ENCODE measurements around the gene HSF2BP. TPM values are rescaled to one million over a fixed set of nuclear protein-coding genes. Genes with fewer than 3 reads are reported as not detected.

HSF2BP gene
- total RNA-seq, 1 donor from 2014 or later, result 1.0 TPM

DNA sequence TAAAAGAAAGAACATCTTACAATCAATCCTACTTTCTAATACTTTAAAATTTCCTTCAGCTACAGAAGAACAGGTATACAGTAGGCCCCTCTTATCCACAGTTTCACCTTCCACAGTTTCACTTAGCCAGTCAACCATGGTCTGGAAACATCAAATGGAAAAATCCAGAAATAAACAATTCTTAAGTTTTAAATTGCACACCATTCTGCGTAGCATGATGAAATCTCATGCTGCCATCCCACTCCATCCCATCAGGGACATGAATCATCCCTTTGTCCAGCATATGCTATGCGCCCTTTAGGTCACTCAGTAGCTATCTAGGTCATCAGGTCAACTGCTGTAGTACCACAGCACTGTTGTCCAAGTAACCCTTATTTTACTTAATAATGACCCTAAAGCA lies 67.7 kb downstream of the HSF2BP start:
- H3K4me1 Mint-ChIP-seq (ENCODE audit: low read depth, unreplicated experiment), result peaks cover 3% of the 10 kb centered on the region
- H3K36me3 Mint-ChIP-seq (ENCODE audit: unreplicated experiment), result no peaks in the 10 kb centered on the region
- H3K27ac Mint-ChIP-seq (ENCODE audit: unreplicated experiment), result peak overlapping the region; percentile 75

DNA sequence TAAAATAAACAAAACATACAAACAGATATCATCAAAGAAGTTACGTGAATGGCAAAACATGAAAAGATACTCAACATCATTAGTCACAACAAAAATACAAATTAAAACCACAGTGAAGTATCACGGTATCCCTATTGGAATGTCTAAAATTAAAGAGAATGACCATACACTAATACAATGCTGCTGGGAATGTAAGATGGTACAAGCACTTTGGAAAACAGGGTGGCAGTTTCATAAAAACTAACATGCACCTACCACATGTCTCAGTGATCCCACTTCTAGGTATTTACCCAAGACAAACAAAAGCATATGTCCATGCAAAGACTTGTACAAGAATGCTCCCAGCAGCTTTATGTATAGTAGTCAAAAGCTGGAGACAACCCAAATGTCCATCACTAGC lies 69.1 kb downstream of the HSF2BP start:
- no peaks in the 10 kb centered on the region for H3K27me3 Mint-ChIP-seq (ENCODE audit: unreplicated experiment)
- H3K36me3 Mint-ChIP-seq (ENCODE audit: unreplicated experiment), result no peaks in the 10 kb centered on the region
- peaks cover 2% of the 10 kb centered on the region for H3K9me3 Mint-ChIP-seq (ENCODE audit: unreplicated experiment)
- no peak for DNase-seq
- peaks cover 3% of the 10 kb centered on the region for H3K4me1 Mint-ChIP-seq (ENCODE audit: low read depth, unreplicated experiment)
- H3K27ac Mint-ChIP-seq (ENCODE audit: unreplicated experiment), result no peak overlapping the region
- no peak for TF ChIP-seq CTCF (IDR thresholded peaks at IDR 0.05; ENCODE audit: partially characterized antibody, unreplicated experiment)
- H3K4me3 Mint-ChIP-seq (ENCODE audit: unreplicated experiment), result no peak overlapping the region

More for the DNA sequence above, 67.7 kb downstream of the HSF2BP start:
- no peaks in the 10 kb centered on the region for H3K27me3 Mint-ChIP-seq (ENCODE audit: unreplicated experiment)
- DNase-seq, result no peak
- peak overlapping the region; percentile 34 for H3K4me3 Mint-ChIP-seq (ENCODE audit: unreplicated experiment)
- TF ChIP-seq CTCF (IDR thresholded peaks at IDR 0.05; ENCODE audit: partially characterized antibody, unreplicated experiment), result no peak
- H3K9me3 Mint-ChIP-seq (ENCODE audit: unreplicated experiment), result peaks cover 2% of the 10 kb centered on the region

GRCh38 chr21:43588957-43589356 lies 70.3 kb downstream of the HSF2BP start:
- Mint-ChIP-seq H3K4me1 (ENCODE audit: low read depth, unreplicated experiment) (peaks cover 3% of the 10 kb centered on the region), H3K9me3 (ENCODE audit: unreplicated experiment) (no peaks in the 10 kb centered on the region), H3K4me3 (ENCODE audit: unreplicated experiment) (no peak overlapping the region), H3K36me3 (ENCODE audit: unreplicated experiment) (no peaks in the 10 kb centered on the region), H3K27ac (ENCODE audit: unreplicated experiment) (no peak overlapping the region), H3K27me3 (ENCODE audit: unreplicated experiment) (no peaks in the 10 kb centered on the region)
- TF ChIP-seq CTCF (IDR thresholded peaks at IDR 0.05; ENCODE audit: partially characterized antibody, unreplicated experiment), result no peak
- no peak for DNase-seq

DNA sequence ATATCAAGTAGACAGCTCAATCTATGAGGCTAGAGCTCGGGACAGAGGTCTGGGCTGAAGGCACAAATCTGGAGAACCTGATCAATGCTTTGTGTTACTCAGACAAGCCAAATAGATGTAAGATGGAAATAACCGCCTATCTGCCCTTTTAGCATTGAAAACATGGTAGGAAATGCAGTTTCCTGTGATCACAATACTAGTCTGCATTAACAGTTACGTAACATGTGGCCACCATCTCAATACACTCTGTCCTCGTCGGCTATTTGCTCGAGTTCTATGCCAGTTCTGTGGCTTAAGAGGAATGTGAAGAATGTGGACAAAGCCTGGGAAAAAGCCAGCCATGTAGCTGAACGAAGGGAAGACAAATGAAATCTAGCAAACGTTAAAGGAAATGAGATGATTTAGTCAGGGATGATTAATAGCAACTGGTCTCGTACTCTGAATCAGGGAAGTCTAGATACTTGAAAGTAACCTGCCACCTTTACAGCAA lies 73.3 kb downstream of the HSF2BP start:
- DNase-seq, result no peak
- no peaks in the 10 kb centered on the region for H3K4me1 Mint-ChIP-seq (ENCODE audit: low read depth, unreplicated experiment)
- no peak overlapping the region for H3K4me3 Mint-ChIP-seq (ENCODE audit: unreplicated experiment)
- no peak for TF ChIP-seq CTCF (IDR thresholded peaks at IDR 0.05; ENCODE audit: partially characterized antibody, unreplicated experiment)
- H3K27me3 Mint-ChIP-seq (ENCODE audit: unreplicated experiment), result no peaks in the 10 kb centered on the region
- no peaks in the 10 kb centered on the region for H3K9me3 Mint-ChIP-seq (ENCODE audit: unreplicated experiment)
- no peak overlapping the region for H3K27ac Mint-ChIP-seq (ENCODE audit: unreplicated experiment)
- no peaks in the 10 kb centered on the region for H3K36me3 Mint-ChIP-seq (ENCODE audit: unreplicated experiment)

DNA sequence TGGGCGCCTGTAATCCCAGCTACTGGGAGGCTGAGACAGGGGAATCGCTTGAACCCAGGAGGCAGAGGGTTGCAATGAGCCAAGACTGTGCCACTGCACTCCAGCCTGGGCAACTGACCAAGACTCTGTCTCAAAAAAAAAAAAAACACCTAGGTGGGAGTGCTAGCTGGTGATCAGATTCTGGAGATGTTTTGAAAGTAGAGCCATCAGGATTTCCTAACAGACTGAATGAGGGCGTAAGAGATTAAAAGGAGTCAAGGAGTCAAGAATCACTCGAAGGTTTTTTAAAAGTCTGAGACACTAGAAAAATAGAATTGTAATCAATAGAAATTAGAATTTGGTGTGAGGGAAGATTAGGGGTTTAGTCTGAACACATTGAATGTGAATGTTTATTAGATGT lies 73.8 kb downstream of the HSF2BP start:
- TF ChIP-seq CTCF (IDR thresholded peaks at IDR 0.05; ENCODE audit: partially characterized antibody, unreplicated experiment), result no peak
- no peak overlapping the region for H3K4me3 Mint-ChIP-seq (ENCODE audit: unreplicated experiment)
- DNase-seq, result no peak
- no peaks in the 10 kb centered on the region for H3K36me3 Mint-ChIP-seq (ENCODE audit: unreplicated experiment)
- no peak overlapping the region for H3K27ac Mint-ChIP-seq (ENCODE audit: unreplicated experiment)
- H3K27me3 Mint-ChIP-seq (ENCODE audit: unreplicated experiment), result no peaks in the 10 kb centered on the region
- no peaks in the 10 kb centered on the region for H3K4me1 Mint-ChIP-seq (ENCODE audit: low read depth, unreplicated experiment)
- H3K9me3 Mint-ChIP-seq (ENCODE audit: unreplicated experiment), result no peaks in the 10 kb centered on the region
